ENCODE data around the gene WNT1. TPM values are rescaled to one million over a fixed set of nuclear protein-coding genes. Genes with fewer than 3 reads are reported as not detected.
A peak's percentile ranks its signal among the peaks of the same experiment; 100 is the strongest.

The WNT1 gene
- polyA plus RNA-seq, 1 donor from 2014 or later: not detected

GRCh38 chr12:48980389-48980952 is 2.3 kb downstream of the WNT1 start:
- H4K20me1 ChIP-seq (ENCODE audit: insufficient read depth): no peaks in the 10 kb centered on the region
- no peaks in the 10 kb centered on the region for H3K36me3 ChIP-seq (ENCODE audit: insufficient read depth, low read length)
- no peaks in the 10 kb centered on the region for H3F3A ChIP-seq (ENCODE audit: insufficient read depth, low read length, poor library complexity, severe bottlenecking)
- H3K9me2 ChIP-seq (ENCODE audit: insufficient read depth, low read length): no peaks in the 10 kb centered on the region
- H3K27me3 ChIP-seq (ENCODE audit: insufficient read depth, low read depth, low read length): peaks cover 99% of the 10 kb centered on the region
- H3K9me3 ChIP-seq (ENCODE audit: low read length): no peaks in the 10 kb centered on the region
- no peak overlapping the region for H3K27ac ChIP-seq (ENCODE audit: low read length)
- no peak overlapping the region for H3K4me2 ChIP-seq (ENCODE audit: low read length)
- no peak overlapping the region for H2AFZ ChIP-seq (ENCODE audit: low read depth, low read length)
- peak overlapping the region; percentile 68 for H3K4me3 ChIP-seq (ENCODE audit: low read length)
- TF ChIP-seq EZH2 (IDR thresholded peaks at IDR 0.05; ENCODE audit: borderline replicate concordance, insufficient read depth, low read length, poor library complexity, severe bottlenecking) (peak; percentile 52), CTCF (IDR thresholded peaks at IDR 0.05; ENCODE audit: poor library complexity, severe bottlenecking) (no peak)
- H3K79me2 ChIP-seq (replicated peaks; ENCODE audit: insufficient read depth, low read length): no peaks in the 10 kb centered on the region
- no peak overlapping the region for H3K9ac ChIP-seq (ENCODE audit: low read length)

- Histone ChIP-seq H3F3A (ENCODE audit: insufficient read depth, low read length, poor library complexity, severe bottlenecking) (no peaks in the 10 kb centered on the region), H3K9me2 (ENCODE audit: insufficient read depth, low read length) (no peaks in the 10 kb centered on the region), H3K9ac (ENCODE audit: low read length) (no peak overlapping the region), H2AFZ (ENCODE audit: low read depth, low read length) (no peak overlapping the region), H3K36me3 (ENCODE audit: insufficient read depth, low read length) (no peaks in the 10 kb centered on the region), H3K4me2 (ENCODE audit: low read length) (no peak overlapping the region), H3K27me3 (ENCODE audit: insufficient read depth, low read depth, low read length) (peaks cover 99% of the 10 kb centered on the region), H3K79me2 (replicated peaks; ENCODE audit: insufficient read depth, low read length) (no peaks in the 10 kb centered on the region), H3K4me3 (ENCODE audit: low read length) (peak overlapping the region; percentile 68), H4K20me1 (ENCODE audit: insufficient read depth) (no peaks in the 10 kb centered on the region), H3K9me3 (ENCODE audit: low read length) (no peaks in the 10 kb centered on the region), H3K27ac (ENCODE audit: low read length) (no peak overlapping the region)
- no peak for TF ChIP-seq RAD21 (conservative IDR thresholded peaks at IDR 0.05)
- peak; percentile 32 for TF ChIP-seq MXI1 (conservative IDR thresholded peaks at IDR 0.05; ENCODE audit: poor library complexity, severe bottlenecking)
- peak; percentile 17 for TF ChIP-seq CTCF (IDR thresholded peaks at IDR 0.05; ENCODE audit: poor library complexity, severe bottlenecking)
- TF ChIP-seq SMC3 (conservative IDR thresholded peaks at IDR 0.05; ENCODE audit: poor library complexity): no peak
- no peak for TF ChIP-seq TAF1 (IDR thresholded peaks at IDR 0.05; ENCODE audit: low read depth)
- TF ChIP-seq POLR2AphosphoS5 (IDR thresholded peaks at IDR 0.05): peak; percentile 43
Observed at GRCh38 chr12:48980953-48981756, 3.0 kb downstream of the WNT1 start.

GRCh38 chr12:48981757-48982157 is 3.6 kb downstream of the WNT1 start:
- H3F3A ChIP-seq (ENCODE audit: insufficient read depth, low read length, poor library complexity, severe bottlenecking): no peaks in the 10 kb centered on the region
- H3K4me2 ChIP-seq (ENCODE audit: low read length): no peak overlapping the region
- TF ChIP-seq MXI1 (conservative IDR thresholded peaks at IDR 0.05; ENCODE audit: poor library complexity, severe bottlenecking) (no peak), EZH2 (IDR thresholded peaks at IDR 0.05; ENCODE audit: borderline replicate concordance, insufficient read depth, low read length, poor library complexity, severe bottlenecking) (peak; percentile 58)
- no peak overlapping the region for H3K9ac ChIP-seq (ENCODE audit: low read length)
- no peaks in the 10 kb centered on the region for H4K20me1 ChIP-seq (ENCODE audit: insufficient read depth)
- no peak overlapping the region for H2AFZ ChIP-seq (ENCODE audit: low read depth, low read length)
- no peaks in the 10 kb centered on the region for H3K9me3 ChIP-seq (ENCODE audit: low read length)
- H3K27ac ChIP-seq (ENCODE audit: low read length): no peak overlapping the region
- H3K9me2 ChIP-seq (ENCODE audit: insufficient read depth, low read length): no peaks in the 10 kb centered on the region
- peak overlapping the region; percentile 68 for H3K4me3 ChIP-seq (ENCODE audit: low read length)
- H3K79me2 ChIP-seq (replicated peaks; ENCODE audit: insufficient read depth, low read length): no peaks in the 10 kb centered on the region
- peaks cover 99% of the 10 kb centered on the region for H3K27me3 ChIP-seq (ENCODE audit: insufficient read depth, low read depth, low read length)
- no peaks in the 10 kb centered on the region for H3K36me3 ChIP-seq (ENCODE audit: insufficient read depth, low read length)
